SU-DHL-6 (cell line): ENCODE results near the gene FBXL20.
"Not testable (repeated sequence)": the region's sequence is repeated elsewhere in the genome, so short reads cannot be mapped to it uniquely, and the experiment has no call there.

ENCODE experiments used
- H2AFZ ChIP-seq: fragments of 200-600 bp; sonication (generic); 2 replicates; pipeline ENCODE4 v1.6.1; 2014; ENCODE audit warnings: low read depth, mild to moderate bottlenecking, moderate library complexity, mixed read lengths, antibody characterized with exemption, low read length; ENCODE audit not compliant: severe bottlenecking
- H3F3A ChIP-seq: fragments of 200-600 bp; shearing (Covaris generic); 2 replicates; pipeline ENCODE4 v1.6.0; 2016; ENCODE audit warnings: antibody characterized with exemption, mild to moderate bottlenecking; ENCODE audit not compliant: insufficient read depth
- H3K27ac ChIP-seq: fragments of 200-600 bp; sonication (generic); 2 replicates; pipeline ENCODE4 v1.5.1; 2016; ENCODE audit warnings: low read depth, mild to moderate bottlenecking, low read length, moderate library complexity, mixed read lengths
- H3K27me3 ChIP-seq: fragments of 200-600 bp; sonication (generic), shearing (Covaris generic); 2 replicates; pipeline ENCODE4 v1.6.0; 2014; ENCODE audit warnings: mild to moderate bottlenecking, low read length
- H3K36me3 ChIP-seq: fragments of 200-600 bp; sonication (generic); 2 replicates; pipeline ENCODE4 v1.6.1; 2014; ENCODE audit warnings: mild to moderate bottlenecking, low read length, mixed read lengths
- H3K4me2 ChIP-seq: fragments of 300-600, 200-600 bp; shearing (Covaris generic), sonication (generic); 2 replicates; pipeline ENCODE4 v1.6.0; 2014; ENCODE audit warnings: low read length, low read depth, mild to moderate bottlenecking; ENCODE audit not compliant: poor library complexity, severe bottlenecking
- H3K4me3 ChIP-seq: fragments of 200-600 bp; sonication (generic); 2 replicates; pipeline ENCODE4 v1.5.1; 2014; ENCODE audit warnings: antibody characterized with exemption, low read length, mild to moderate bottlenecking, mixed read lengths; ENCODE audit not compliant: insufficient read depth, poor library complexity, severe bottlenecking
- H3K79me2 ChIP-seq: fragments of 200-600 bp; sonication (generic); 2 replicates; pipeline ENCODE4 v1.6.1; 2014; ENCODE audit warnings: mild to moderate bottlenecking, low read length, moderate library complexity; ENCODE audit not compliant: insufficient read depth
- H3K9ac ChIP-seq: fragments of 200-600 bp; sonication (generic); 2 replicates; pipeline ENCODE4 v1.7.0; 2014; ENCODE audit warnings: mild to moderate bottlenecking, low read length
- H3K9me2 ChIP-seq: fragments of 200-600 bp; sonication (generic); replicated peaks from 2 replicates; pipeline ENCODE4 v1.6.1; 2014; ENCODE audit warnings: low read length; ENCODE audit not compliant: insufficient read depth
- H3K9me3 ChIP-seq: fragments of 200-600 bp; sonication (generic); 2 replicates; pipeline ENCODE4 v1.6.1; 2014; ENCODE audit warnings: low read length, mixed read lengths; ENCODE audit not compliant: insufficient read depth
- H4K20me1 ChIP-seq: fragments of 200-600 bp; sonication (generic); 2 replicates; pipeline ENCODE4 v1.6.1; 2014; ENCODE audit warnings: low read depth, mild to moderate bottlenecking, antibody characterized with exemption, low read length, moderate library complexity, mixed read lengths
- EZH2phosphoT487 ChIP-seq: fragments of 200-600 bp; sonication (generic), shearing (Covaris generic); conservative IDR thresholded peaks from 2 replicates; pipeline ENCODE4 v1.6.1; 2018; ENCODE audit warnings: mild to moderate bottlenecking, antibody characterized with exemption, low read length, moderate library complexity, mixed read lengths
- TF ChIP-seq, protein P1 (sequence below): fragments of 200-600 bp; sonication (generic); IDR thresholded peaks from one replicate; pipeline ENCODE4 v1.5.1; 2017; ENCODE audit warnings: antibody characterized with exemption, mild to moderate bottlenecking, low read length, moderate library complexity; ENCODE audit not compliant: insufficient read depth, poor library complexity, severe bottlenecking

The FBXL20 gene

DNA sequence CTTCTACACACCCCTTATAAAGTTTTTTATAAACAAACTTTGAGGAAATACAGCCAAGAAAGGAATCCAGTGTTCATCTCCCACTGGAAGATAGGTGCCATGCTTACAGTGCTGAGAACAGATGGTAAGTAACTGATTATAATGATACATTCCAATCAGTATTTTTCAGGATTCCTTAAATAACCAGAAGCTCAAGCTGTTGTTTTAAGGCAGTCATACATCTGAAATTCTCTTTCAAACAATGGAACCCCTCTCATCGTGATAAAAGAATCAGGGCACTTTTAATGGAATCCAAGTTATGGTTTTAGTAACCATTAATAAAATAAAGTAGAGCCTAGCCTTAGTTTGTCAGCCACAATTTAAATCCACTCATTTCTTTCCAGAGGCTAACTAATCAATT, 119.6 kb downstream of the FBXL20 start:
- no peak overlapping the region for H3K9ac ChIP-seq
- no peaks in the 10 kb centered on the region for H4K20me1 ChIP-seq
- H3K9me2 ChIP-seq = no peaks in the 10 kb centered on the region
- H3K4me2 ChIP-seq = no peak overlapping the region
- no peak overlapping the region for H3K27ac ChIP-seq
- H3K36me3 ChIP-seq = no peaks in the 10 kb centered on the region
- TF ChIP-seq, protein P1, sequence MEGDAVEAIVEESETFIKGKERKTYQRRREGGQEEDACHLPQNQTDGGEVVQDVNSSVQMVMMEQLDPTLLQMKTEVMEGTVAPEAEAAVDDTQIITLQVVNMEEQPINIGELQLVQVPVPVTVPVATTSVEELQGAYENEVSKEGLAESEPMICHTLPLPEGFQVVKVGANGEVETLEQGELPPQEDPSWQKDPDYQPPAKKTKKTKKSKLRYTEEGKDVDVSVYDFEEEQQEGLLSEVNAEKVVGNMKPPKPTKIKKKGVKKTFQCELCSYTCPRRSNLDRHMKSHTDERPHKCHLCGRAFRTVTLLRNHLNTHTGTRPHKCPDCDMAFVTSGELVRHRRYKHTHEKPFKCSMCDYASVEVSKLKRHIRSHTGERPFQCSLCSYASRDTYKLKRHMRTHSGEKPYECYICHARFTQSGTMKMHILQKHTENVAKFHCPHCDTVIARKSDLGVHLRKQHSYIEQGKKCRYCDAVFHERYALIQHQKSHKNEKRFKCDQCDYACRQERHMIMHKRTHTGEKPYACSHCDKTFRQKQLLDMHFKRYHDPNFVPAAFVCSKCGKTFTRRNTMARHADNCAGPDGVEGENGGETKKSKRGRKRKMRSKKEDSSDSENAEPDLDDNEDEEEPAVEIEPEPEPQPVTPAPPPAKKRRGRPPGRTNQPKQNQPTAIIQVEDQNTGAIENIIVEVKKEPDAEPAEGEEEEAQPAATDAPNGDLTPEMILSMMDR = no peak
- TF ChIP-seq EZH2phosphoT487 = no peak
- H3F3A ChIP-seq = no peaks in the 10 kb centered on the region
- H3K4me3 ChIP-seq = no peak overlapping the region
- no peaks in the 10 kb centered on the region for H3K9me3 ChIP-seq
- H2AFZ ChIP-seq = no peak overlapping the region
- H3K79me2 ChIP-seq = no peaks in the 10 kb centered on the region
- H3K27me3 ChIP-seq = no peaks in the 10 kb centered on the region

DNA sequence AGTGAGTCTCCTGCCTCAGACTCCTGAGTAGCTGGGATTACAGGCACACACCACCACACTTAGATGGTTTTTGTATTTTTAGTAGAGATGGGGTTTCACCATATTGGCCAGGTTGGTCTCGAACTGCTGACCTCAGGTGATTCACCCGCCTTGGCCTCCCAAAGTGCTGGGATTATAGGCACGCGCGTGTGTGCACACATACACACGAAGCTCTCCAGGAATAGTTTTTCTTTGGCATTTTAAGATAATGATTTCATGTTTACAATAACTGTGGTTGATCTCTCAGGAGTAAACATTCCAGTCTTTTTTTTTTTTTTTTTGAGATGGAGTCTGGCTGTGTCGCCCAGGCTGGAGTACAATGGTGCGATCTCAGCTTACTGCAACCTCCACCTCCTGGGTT, 123.2 kb downstream of the FBXL20 start:
- not testable (repeated sequence) for H3K27me3 ChIP-seq, H2AFZ ChIP-seq, H3K27ac ChIP-seq, H3K36me3 ChIP-seq, H3K9ac ChIP-seq, H3K9me2 ChIP-seq, H3F3A ChIP-seq, H4K20me1 ChIP-seq, H3K4me2 ChIP-seq, H3K4me3 ChIP-seq, H3K79me2 ChIP-seq, H3K9me3 ChIP-seq

DNA sequence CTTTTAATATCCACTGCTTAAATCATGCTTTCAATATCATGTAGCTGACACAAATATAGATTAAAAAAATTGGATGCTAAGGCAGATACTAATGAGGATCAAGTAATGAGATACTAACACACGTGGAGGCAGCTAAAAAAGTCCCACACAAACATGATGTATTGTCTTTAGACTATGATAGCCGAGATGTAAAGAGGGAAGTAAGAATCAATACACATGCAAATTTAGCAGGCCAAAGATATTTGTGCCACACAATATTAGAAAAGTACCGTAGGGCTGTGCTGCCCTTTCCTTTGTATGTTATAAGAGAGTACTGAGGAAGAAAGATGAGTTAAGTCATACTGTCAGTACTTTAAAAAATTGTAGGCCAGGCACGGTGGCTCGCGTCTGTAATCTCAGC, 124.3 kb downstream of the FBXL20 start:
- no peaks in the 10 kb centered on the region for H3K79me2 ChIP-seq
- no peak overlapping the region for H3K4me3 ChIP-seq
- no peak overlapping the region for H2AFZ ChIP-seq
- TF ChIP-seq EZH2phosphoT487 = no peak
- TF ChIP-seq, protein P1 = no peak
- no peak overlapping the region for H3K9ac ChIP-seq
- no peaks in the 10 kb centered on the region for H3K36me3 ChIP-seq
- H3K27me3 ChIP-seq = no peaks in the 10 kb centered on the region
- H3K9me3 ChIP-seq = no peaks in the 10 kb centered on the region
- no peaks in the 10 kb centered on the region for H3F3A ChIP-seq
- H3K9me2 ChIP-seq = no peaks in the 10 kb centered on the region
- no peak overlapping the region for H3K27ac ChIP-seq
- no peaks in the 10 kb centered on the region for H4K20me1 ChIP-seq
- H3K4me2 ChIP-seq = no peak overlapping the region

DNA sequence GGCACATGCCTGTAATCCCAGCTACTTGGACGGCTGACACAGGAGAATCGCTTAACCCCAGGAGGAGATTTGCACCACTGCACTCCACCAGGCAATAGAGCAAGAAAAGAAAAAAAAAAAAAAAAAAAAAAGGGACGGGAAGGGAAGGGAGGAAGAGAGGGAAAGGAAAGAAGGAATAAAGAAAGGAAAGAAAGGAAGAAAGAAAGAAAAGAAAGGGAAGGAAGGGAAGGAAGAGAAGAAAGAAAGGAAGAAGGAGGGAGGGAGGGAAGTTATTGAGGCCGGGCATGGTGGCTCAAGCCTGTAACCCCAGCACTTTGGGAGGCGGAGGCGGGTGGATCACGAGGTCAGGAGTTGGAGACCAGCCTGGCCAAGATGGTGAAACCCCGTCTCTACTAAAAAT, 125.3 kb downstream of the FBXL20 start:
- TF ChIP-seq, protein P1 = no peak
- TF ChIP-seq EZH2phosphoT487 = no peak
- no peak overlapping the region for H3K9ac ChIP-seq
- H3K9me3 ChIP-seq = no peaks in the 10 kb centered on the region
- H4K20me1 ChIP-seq = no peaks in the 10 kb centered on the region
- no peaks in the 10 kb centered on the region for H3F3A ChIP-seq
- no peaks in the 10 kb centered on the region for H3K36me3 ChIP-seq
- H3K27ac ChIP-seq = no peak overlapping the region
- H2AFZ ChIP-seq = no peak overlapping the region
- no peaks in the 10 kb centered on the region for H3K9me2 ChIP-seq
- H3K79me2 ChIP-seq = no peaks in the 10 kb centered on the region
- H3K4me2 ChIP-seq = no peak overlapping the region
- H3K27me3 ChIP-seq = no peaks in the 10 kb centered on the region
- no peak overlapping the region for H3K4me3 ChIP-seq
